Left ventricle myocardium inferior (tissue), 1 donor: ENCODE results near the gene DNMT1. TPM values are rescaled to one million over a fixed set of nuclear protein-coding genes. Genes with fewer than 3 reads are reported as not detected.
"Not testable (repeated sequence)": the region's sequence is repeated elsewhere in the genome, so short reads cannot be mapped to it uniquely, and the experiment has no call there.

Source experiments
- DNase-seq: peaks from one replicate; pipeline ENCODE4 v3.0.0-alpha.2; 2020
- H3K27ac ChIP-seq: fragments of 200-600 bp; replicated peaks from 2 replicates; pipeline ENCODE4 v1.8.0; 2021
- H3K27me3 ChIP-seq: fragments of 200-600 bp; 2 replicates; pipeline ENCODE4 v1.8.0; 2021; ENCODE audit warnings: low read depth
- H3K36me3 ChIP-seq: fragments of 200-600 bp; 2 replicates; pipeline ENCODE4 v1.8.0; 2021
- H3K4me1 ChIP-seq: fragments of 200-600 bp; 2 replicates; pipeline ENCODE4 v1.8.0; 2021
- H3K4me3 ChIP-seq: fragments of 200-600 bp; 2 replicates; pipeline ENCODE4 v1.8.0; 2021; ENCODE audit warnings: mild to moderate bottlenecking, moderate library complexity
- H3K9me3 ChIP-seq: fragments of 200-600 bp; replicated peaks from 2 replicates; pipeline ENCODE4 v1.8.0; 2021
- CTCF ChIP-seq: fragments of 200-600 bp; IDR thresholded peaks from 2 replicates; pipeline ENCODE4 v1.8.0; 2021; ENCODE audit warnings: antibody characterized with exemption, mild to moderate bottlenecking, borderline replicate concordance
- intact Hi-C: fragments of 100-400 bp; cut with micrococcal nuclease; formaldehyde crosslinking; loops from one replicate; pipeline ENCODE4 v1.11.0; 2022
- total RNA-seq: library from RNA; stranded (reverse); fragmentation: NEBNext Ultra II Directional; extraction: Animal tissue kit (Norgen Biotek cat#: 25700); gene quantifications from one replicate; pipeline ENCODE4 v1.2.1, GENCODE V29; 2021
- donor health status: DM: no; HTN: yes; CAD: no; lungs with severe emphysema.

DNMT1 gene
- total RNA-seq, 1 donor from 2014 or later: 23.9 TPM

DNA sequence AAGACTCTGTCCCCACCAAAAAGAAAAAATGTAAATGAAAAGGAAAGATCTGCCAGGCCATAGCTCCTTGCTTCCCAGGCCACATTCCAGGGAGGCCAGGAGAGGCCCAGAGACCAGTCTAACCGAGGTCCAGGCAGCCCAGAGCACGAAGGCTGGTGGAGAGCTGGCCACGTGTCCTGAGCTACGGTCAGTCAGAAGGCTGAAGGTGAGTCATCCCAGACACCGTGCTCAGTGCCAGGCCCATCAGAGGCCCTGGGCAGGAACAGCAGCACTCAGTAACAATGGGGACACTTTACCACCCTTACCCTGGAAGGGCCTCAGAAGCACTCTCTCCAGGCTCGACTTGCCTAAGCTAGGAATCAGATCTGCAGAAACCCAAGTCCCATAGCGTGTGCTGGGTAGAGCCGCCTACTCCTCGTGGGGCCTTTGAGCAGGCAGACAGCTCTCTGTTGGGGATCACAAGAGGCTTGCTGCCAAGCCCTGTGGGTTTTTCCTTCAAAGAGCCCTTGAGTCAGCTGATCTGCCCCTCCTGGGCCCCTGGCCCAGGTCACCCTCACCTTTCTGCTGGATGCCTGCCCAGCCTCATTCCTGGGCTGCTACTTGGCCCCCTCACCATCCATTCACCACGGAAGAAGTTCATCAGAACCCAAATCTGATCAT lies 11.6 kb upstream of the DNMT1 start:
- no peaks in the 10 kb centered on the region for H3K36me3 ChIP-seq
- intact Hi-C loops: no loop called here
- H3K4me1 ChIP-seq: no peaks in the 10 kb centered on the region
- DNase-seq: no peak
- no peak for TF ChIP-seq CTCF
- H3K27me3 ChIP-seq: no peaks in the 10 kb centered on the region
- H3K27ac ChIP-seq: no peak overlapping the region
- peaks cover 6% of the 10 kb centered on the region for H3K9me3 ChIP-seq
- no peak overlapping the region for H3K4me3 ChIP-seq

- no peak overlapping the region for H3K27ac ChIP-seq
- H3K4me1 ChIP-seq: no peaks in the 10 kb centered on the region
- TF ChIP-seq CTCF: no peak
- no peaks in the 10 kb centered on the region for H3K36me3 ChIP-seq
- DNase-seq: no peak
- no peak overlapping the region for H3K4me3 ChIP-seq
- intact Hi-C loops: no loop called here
- H3K9me3 ChIP-seq: peaks cover 6% of the 10 kb centered on the region
- H3K27me3 ChIP-seq: no peaks in the 10 kb centered on the region
Measured at GRCh38 chr19:10205636-10206035, 10.9 kb upstream of the DNMT1 start.

GRCh38 chr19:10203686-10204085 lies 8.9 kb upstream of the DNMT1 start:
- Histone ChIP-seq H3K27ac (no peak overlapping the region), H3K4me1 (no peaks in the 10 kb centered on the region), H3K27me3 (no peaks in the 10 kb centered on the region), H3K36me3 (no peaks in the 10 kb centered on the region), H3K4me3 (no peak overlapping the region), H3K9me3 (peaks cover 6% of the 10 kb centered on the region)
- intact Hi-C loops: no loop called here
- no peak for TF ChIP-seq CTCF
- no peak for DNase-seq

DNA sequence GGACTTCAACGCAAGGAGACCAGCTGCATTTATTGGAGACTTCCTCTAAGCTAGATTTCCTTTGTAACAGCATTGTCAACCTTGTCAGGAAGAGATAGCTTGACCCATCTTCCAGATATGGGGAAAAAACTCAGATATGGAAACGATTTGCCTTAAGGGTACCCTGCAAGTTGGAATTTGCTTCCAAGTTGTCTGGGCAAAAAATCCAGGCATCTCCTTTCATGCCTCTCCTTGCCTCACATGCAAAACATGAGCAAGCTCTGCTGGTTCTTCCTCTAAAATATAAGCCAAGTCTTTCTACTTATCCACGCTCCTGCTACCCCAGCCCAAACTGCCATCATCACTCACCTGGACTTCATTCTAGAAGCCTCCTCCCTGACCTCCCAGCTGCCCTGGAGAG lies 6.4 kb upstream of the DNMT1 start:
- Histone ChIP-seq H3K4me1 (no peaks in the 10 kb centered on the region), H3K36me3 (no peaks in the 10 kb centered on the region), H3K27me3 (no peaks in the 10 kb centered on the region), H3K4me3 (no peak overlapping the region), H3K27ac (no peak overlapping the region), H3K9me3 (no peaks in the 10 kb centered on the region)
- intact Hi-C loops: no loop called here
- no peak for TF ChIP-seq CTCF
- DNase-seq: no peak

GRCh38 chr19:10200101-10200500 lies 5.3 kb upstream of the DNMT1 start:
- H3K4me1 ChIP-seq, H3K27ac ChIP-seq, DNase-seq, H3K27me3 ChIP-seq, intact Hi-C loops, H3K4me3 ChIP-seq, H3K36me3 ChIP-seq, H3K9me3 ChIP-seq: not testable (repeated sequence)

DNA sequence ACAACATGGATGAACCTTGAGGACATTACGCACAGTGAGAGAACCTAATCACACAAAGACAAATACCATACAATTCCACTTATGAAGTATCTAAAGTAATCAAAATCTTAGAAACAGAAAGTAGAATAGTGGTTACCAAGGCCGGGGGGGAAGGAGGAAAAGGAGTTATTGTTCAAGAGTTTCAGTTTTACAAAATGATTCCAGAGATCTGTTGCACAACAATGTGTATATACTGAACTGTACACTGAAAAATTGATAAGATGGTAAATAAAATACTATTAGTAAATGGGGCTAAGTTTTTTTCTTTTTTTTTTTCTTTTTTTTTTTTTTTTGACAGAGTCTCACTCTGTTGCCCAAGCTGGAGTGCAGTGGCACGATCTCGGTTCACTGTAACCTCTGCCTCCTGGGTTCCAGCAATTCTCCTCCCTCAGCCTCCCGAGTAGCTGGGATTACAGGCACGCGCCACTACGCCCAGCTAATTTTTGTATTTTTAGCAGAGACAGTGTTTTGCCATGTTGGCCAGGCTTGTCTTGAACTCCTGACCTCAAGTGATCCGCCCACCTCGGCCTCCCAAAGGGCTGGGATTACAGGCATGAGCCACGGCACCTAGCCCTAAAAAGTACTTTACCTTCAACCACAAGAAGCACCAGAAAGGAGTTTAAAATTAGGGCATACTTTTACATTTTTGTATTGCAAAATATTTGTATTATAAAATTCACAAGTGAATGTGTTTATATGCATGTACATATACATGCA lies 4.3 kb upstream of the DNMT1 start:
- Histone ChIP-seq H3K27ac (peak overlapping the region; percentile 16), H3K4me1 (peaks cover 13% of the 10 kb centered on the region)
- DNase-seq, intact Hi-C loops, H3K27me3 ChIP-seq, H3K4me3 ChIP-seq, H3K36me3 ChIP-seq, H3K9me3 ChIP-seq: not testable (repeated sequence)
